H9 (cell line): ENCODE results near the gene ANKS3. TPM values are rescaled to one million over a fixed set of nuclear protein-coding genes. Genes with fewer than 3 reads are reported as not detected.

Experiments used
- DNase-seq: peaks from one replicate; pipeline ENCODE4 v3.0.0-alpha.2; 2017
- H2AFZ ChIP-seq: one replicate; pipeline ENCODE4 v1.6.1; 2013; ENCODE audit warnings: mild to moderate bottlenecking, low read length, control low read depth, moderate library complexity
- H2AK5ac ChIP-seq: 2 replicates; pipeline ENCODE4 v1.6.1; 2013; ENCODE audit warnings: low read length, control low read depth, mixed read lengths; ENCODE audit not compliant: insufficient read length
- H2BK120ac ChIP-seq: one replicate; pipeline ENCODE4 v1.6.1; 2013; ENCODE audit warnings: low read depth, mild to moderate bottlenecking, low read length, control low read depth, inconsistent platforms; ENCODE audit not compliant: poor library complexity, severe bottlenecking
- H2BK12ac ChIP-seq: 2 replicates; pipeline ENCODE4 v1.6.1; 2013; ENCODE audit warnings: low read length, control low read depth, mixed read lengths, low read depth; ENCODE audit not compliant: insufficient read length
- H2BK15ac ChIP-seq: 2 replicates; pipeline ENCODE4 v1.6.1; 2013; ENCODE audit warnings: low read depth, low read length, control low read depth
- H2BK20ac ChIP-seq: one replicate; pipeline ENCODE4 v1.6.1; 2013; ENCODE audit warnings: low read depth, mild to moderate bottlenecking, low read length, control low read depth, inconsistent platforms; ENCODE audit not compliant: poor library complexity, severe bottlenecking
- H2BK5ac ChIP-seq: 2 replicates; pipeline ENCODE4 v1.6.1; 2013; ENCODE audit warnings: low read length, control low read depth, mixed read lengths; ENCODE audit not compliant: insufficient read length
- H3K14ac ChIP-seq: 2 replicates; pipeline ENCODE4 v1.6.1; 2013; ENCODE audit warnings: low read length, control low read depth; ENCODE audit not compliant: insufficient read depth
- H3K18ac ChIP-seq: 2 replicates; pipeline ENCODE4 v1.6.1; 2013; ENCODE audit warnings: low read depth, mild to moderate bottlenecking, mixed read lengths, low read length, control low read depth; ENCODE audit not compliant: insufficient read length
- H3K23ac ChIP-seq: 2 replicates; pipeline ENCODE4 v1.6.1; 2013; ENCODE audit warnings: low read length, control low read depth, mixed read lengths, low read depth; ENCODE audit not compliant: insufficient read length
- H3K23me2 ChIP-seq: 2 replicates; pipeline ENCODE4 v1.6.1; 2013; ENCODE audit warnings: low read depth, mild to moderate bottlenecking, mixed read lengths, low read length, control low read depth; ENCODE audit not compliant: insufficient read length, poor library complexity, severe bottlenecking
- H3K27ac ChIP-seq: 2 replicates; pipeline ENCODE4 v1.5.1; 2013; ENCODE audit warnings: low read length, control low read depth, mixed read lengths, low read depth; ENCODE audit not compliant: insufficient read length
- H3K27me3 ChIP-seq: 2 replicates; pipeline ENCODE4 v1.6.1; 2013; ENCODE audit warnings: low read length, control low read depth, inconsistent platforms; ENCODE audit not compliant: insufficient read depth
- H3K4ac ChIP-seq: 2 replicates; pipeline ENCODE4 v1.6.1; 2013; ENCODE audit warnings: low read depth, mild to moderate bottlenecking, control low read depth, inconsistent platforms, low read length, moderate library complexity
- H3K4me1 ChIP-seq: 2 replicates; pipeline ENCODE4 v1.6.1; 2013; ENCODE audit warnings: low read length, control low read depth, inconsistent platforms; ENCODE audit not compliant: insufficient read depth
- H3K4me2 ChIP-seq: 2 replicates; pipeline ENCODE4 v1.6.1; 2013; ENCODE audit warnings: low read length, control low read depth, mixed read lengths; ENCODE audit not compliant: insufficient read length, insufficient read depth
- H3K56ac ChIP-seq: 2 replicates; pipeline ENCODE4 v1.6.1; 2013; ENCODE audit warnings: low read depth, mild to moderate bottlenecking, mixed read lengths, low read length, control low read depth; ENCODE audit not compliant: insufficient read length
- H3K79me1 ChIP-seq: 2 replicates; pipeline ENCODE4 v1.6.1; 2013; ENCODE audit warnings: low read depth, mild to moderate bottlenecking, moderate library complexity, low read length, control low read depth, inconsistent platforms; ENCODE audit not compliant: insufficient read depth, poor library complexity, severe bottlenecking
- H3K79me2 ChIP-seq: 2 replicates; pipeline ENCODE4 v1.6.1; 2013; ENCODE audit warnings: low read length, control low read depth, inconsistent platforms; ENCODE audit not compliant: insufficient read depth
- H3K9ac ChIP-seq: 2 replicates; pipeline ENCODE4 v1.6.1; 2013; ENCODE audit warnings: low read length, control low read depth, mixed read lengths; ENCODE audit not compliant: insufficient read length; ENCODE audit errors: extremely low read depth
- H3K9me3 ChIP-seq: one replicate; pipeline ENCODE4 v1.6.1; 2013; ENCODE audit warnings: low read depth, low read length, inconsistent platforms; ENCODE audit not compliant: control insufficient read depth
- H3T11ph ChIP-seq: one replicate; pipeline ENCODE4 v1.6.1; 2013; ENCODE audit warnings: mild to moderate bottlenecking, low read length, control low read depth, inconsistent platforms
- H4K20me1 ChIP-seq: one replicate; pipeline ENCODE4 v1.6.1; 2013; ENCODE audit not compliant: control insufficient read depth, insufficient read length, insufficient read depth
- H4K5ac ChIP-seq: 2 replicates; pipeline ENCODE4 v1.6.1; 2013; ENCODE audit warnings: low read depth, mild to moderate bottlenecking, mixed read lengths, low read length, control low read depth; ENCODE audit not compliant: insufficient read length
- H4K8ac ChIP-seq: replicated peaks from 2 replicates; pipeline ENCODE4 v1.6.1; 2013; ENCODE audit warnings: low read length, control low read depth, mixed read lengths, low read depth; ENCODE audit not compliant: insufficient read length
- H4K91ac ChIP-seq: 2 replicates; pipeline ENCODE4 v1.6.1; 2013; ENCODE audit warnings: low read depth, mild to moderate bottlenecking, moderate library complexity, mixed read lengths, low read length, control low read depth; ENCODE audit not compliant: insufficient read length
- H3K27ac Mint-ChIP-seq, 3 experiments: 2 replicates in 2 of 3; 3 replicates in 1 of 3; pipeline ENCODE4 v1.8.0; 2020 to 2021; ENCODE audit warnings: mixed read lengths in 3 of 3, mild to moderate bottlenecking in 1 of 3, moderate library complexity in 1 of 3
- H3K27me3 Mint-ChIP-seq: 2 replicates; pipeline ENCODE4 v1.8.0; 2021; ENCODE audit warnings: low read depth, mild to moderate bottlenecking, moderate library complexity, mixed read lengths
- H3K36me3 Mint-ChIP-seq, 3 experiments: 2 replicates in 2 of 3; 3 replicates in 1 of 3; pipeline ENCODE4 v1.8.0; 2020 to 2021; ENCODE audit warnings: low read depth in 3 of 3, mixed read lengths in 3 of 3; ENCODE audit not compliant: insufficient read depth in 1 of 3
- H3K4me1 Mint-ChIP-seq, 2 experiments: 2 replicates each; pipeline ENCODE4 v1.8.0; 2020; ENCODE audit warnings: mixed read lengths in 2 of 2
- H3K4me3 Mint-ChIP-seq, 2 experiments: 2 replicates in 1 of 2; 3 replicates in 1 of 2; pipeline ENCODE4 v1.8.0; 2020 to 2021; ENCODE audit warnings: mild to moderate bottlenecking in 2 of 2, mixed read lengths in 2 of 2, moderate library complexity in 1 of 2
- H3K9me3 Mint-ChIP-seq, 2 experiments: 2 replicates in 1 of 2; 3 replicates in 1 of 2; pipeline ENCODE4 v1.8.0; 2020; ENCODE audit warnings: mild to moderate bottlenecking in 2 of 2, mixed read lengths in 2 of 2, moderate library complexity in 1 of 2
- CTCF ChIP-seq: fragments of 200-600 bp; sonication (generic); conservative IDR thresholded peaks from 3 replicates; pipeline ENCODE4 v1.8.0; 2021; ENCODE audit warnings: antibody characterized with exemption, mild to moderate bottlenecking
- WGBS: extraction: QIAGEN DNeasy Blood & Tissue Kit; methylation state at CpG from one replicate; pipeline ENCODE4 v1.1.7; 2013; ENCODE audit warnings: missing lambda C conversion rate, low lambda C conversion rate, mixed read lengths; ENCODE audit not compliant: insufficient read length; ENCODE audit errors: extremely low coverage; 5-methylcytosine and 5-hydroxymethylcytosine counted together
- total RNA-seq: library from RNA; stranded (reverse); gene quantifications from 2 replicates; pipeline ENCODE4 v1.2.1, GENCODE V29; 2021

ANKS3 gene
- total RNA-seq, 1 experiment from 2014 or later, result 32.0 TPM

- Histone ChIP-seq H2AK5ac (no peak overlapping the region), H3K14ac (no peak overlapping the region), H3K27ac (no peak overlapping the region), H2BK120ac (no peak overlapping the region), H3K9me3 (no peaks in the 10 kb centered on the region), H3K23me2 (no peaks in the 10 kb centered on the region), H2AFZ (no peak overlapping the region), H3K18ac (no peak overlapping the region), H4K91ac (no peak overlapping the region), H3K4me2 (no peak overlapping the region), H4K8ac (no peak overlapping the region), H2BK15ac (no peak overlapping the region), H3K4ac (no peak overlapping the region), H3K79me2 (no peaks in the 10 kb centered on the region), H3K27me3 (no peaks in the 10 kb centered on the region), H4K5ac (no peak overlapping the region), H3K4me1 (no peaks in the 10 kb centered on the region), H3T11ph (no peak overlapping the region), H3K23ac (no peak overlapping the region), H2BK20ac (no peak overlapping the region), H3K56ac (no peak overlapping the region), H3K79me1 (no peaks in the 10 kb centered on the region), H2BK5ac (no peak overlapping the region), H3K9ac (no peak overlapping the region), H2BK12ac (no peak overlapping the region), H4K20me1 (no peaks in the 10 kb centered on the region)
- no peak for DNase-seq
- no peak for TF ChIP-seq CTCF
- H3K36me3 Mint-ChIP-seq, result peaks cover 16 to 54% (median 44%) of the 10 kb centered on the region in 3 experiments; a peak in 6 of 7 replicates
- H3K4me3 Mint-ChIP-seq, result no peak overlapping the region
- no CpG with 5 or more reads among the region's 25 CpGs for WGBS
- H3K4me1 Mint-ChIP-seq, result no peaks in the 10 kb centered on the region
- no peaks in the 10 kb centered on the region for H3K27me3 Mint-ChIP-seq
- H3K9me3 Mint-ChIP-seq, result no peaks in the 10 kb centered on the region; a peak in 2 of 5 replicates
- H3K27ac Mint-ChIP-seq, result peak overlapping the region in 1 of 3 experiments; percentile 77; a peak in 1 of 7 replicates
Observed at GRCh38 chr16:4652561-4652960, 81.5 kb downstream of the ANKS3 start.
